DMS153 treated with DMSO at 0.1 percent for 48 hours (cell line): ENCODE data around the gene KHSRP.
"Not testable (repeated sequence)": the region's sequence is repeated elsewhere in the genome, so short reads cannot be mapped to it uniquely, and the experiment has no call there.

Experiments used
- DNase-seq: peaks from one replicate; lab custom pipeline; 2025; ENCODE audit not compliant: unreplicated experiment; lab: John Stamatoyannopoulos, UW

KHSRP gene

GRCh38 chr19:6421075-6422014, 3.3 kb downstream of the KHSRP start:
- no peak for DNase-seq

- no peak for DNase-seq
Observed at GRCh38 chr19:6418562-6418932, 6.1 kb downstream of the KHSRP start.

DNA sequence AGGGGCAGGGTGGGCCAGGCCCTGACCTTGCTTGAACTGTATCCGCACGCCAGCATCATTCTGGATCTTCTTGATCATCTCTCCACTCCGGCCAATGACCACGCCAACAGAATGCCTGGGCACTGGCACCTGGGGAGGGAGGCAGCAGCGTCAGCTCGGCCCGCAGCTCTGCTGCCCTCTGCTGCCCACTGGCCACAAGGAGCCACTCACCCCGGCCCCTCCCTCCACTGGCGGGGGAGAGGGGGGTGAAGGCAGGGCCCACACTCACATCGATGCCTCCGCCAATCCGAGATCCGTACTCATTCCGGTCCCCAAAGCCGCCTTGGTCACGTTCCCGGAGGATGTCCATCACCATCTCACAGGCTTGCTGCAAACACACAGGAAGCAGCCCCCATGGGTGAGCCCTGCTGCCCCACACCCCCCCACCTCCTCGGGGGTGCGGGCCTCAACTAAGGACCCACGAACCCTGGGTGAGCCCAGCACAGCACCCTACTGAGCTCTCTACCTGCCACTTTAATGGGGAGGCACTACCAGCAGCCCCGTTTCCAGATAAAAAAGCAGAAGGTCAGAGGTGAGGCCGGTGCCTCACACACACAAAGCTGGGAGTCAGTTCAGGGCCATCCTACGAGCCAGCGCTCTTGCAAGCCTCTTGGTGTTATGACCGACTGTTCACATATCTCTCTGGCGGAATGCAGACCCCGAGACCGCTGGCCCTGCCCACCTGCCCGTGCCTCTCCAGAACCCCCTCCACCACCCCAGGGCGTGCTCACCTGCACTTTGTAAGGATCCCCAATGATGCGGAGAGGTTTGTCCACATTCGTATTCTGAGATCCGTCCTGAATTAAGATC, 6.7 kb downstream of the KHSRP start:
- DNase-seq, result no peak

GRCh38 chr19:6416658-6417405, 7.8 kb downstream of the KHSRP start:
- DNase-seq, result no peak

DNA sequence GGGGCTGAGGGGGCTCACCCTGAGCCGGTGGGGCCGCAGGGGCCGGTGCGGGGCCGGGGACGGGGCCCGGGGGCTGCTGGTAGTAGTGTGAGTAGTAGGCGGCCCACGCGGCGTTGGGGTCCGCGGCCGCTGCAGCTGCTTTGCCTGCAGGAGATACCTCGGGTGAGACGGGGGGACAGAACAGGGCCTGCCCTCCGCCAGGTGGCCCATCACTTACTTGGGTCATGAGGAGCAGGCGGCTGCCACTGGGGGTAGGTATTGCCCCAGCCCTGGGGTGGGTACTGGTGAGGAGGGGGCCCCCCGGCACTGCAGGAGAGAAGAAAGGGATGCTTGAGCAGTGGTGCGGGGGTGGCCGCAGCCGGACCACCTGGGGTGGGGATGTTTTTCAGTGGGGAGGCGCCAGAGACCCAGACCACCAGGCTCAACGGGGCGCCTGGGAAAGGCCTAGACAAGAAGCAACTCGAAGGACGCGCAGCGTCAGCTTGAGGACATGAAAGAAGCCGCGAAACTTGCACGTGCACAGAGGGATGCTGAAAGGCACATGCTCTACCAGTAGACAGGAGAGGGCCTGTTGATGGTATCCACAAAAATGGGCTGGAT, 8.9 kb downstream of the KHSRP start:
- no peak for DNase-seq

DNA sequence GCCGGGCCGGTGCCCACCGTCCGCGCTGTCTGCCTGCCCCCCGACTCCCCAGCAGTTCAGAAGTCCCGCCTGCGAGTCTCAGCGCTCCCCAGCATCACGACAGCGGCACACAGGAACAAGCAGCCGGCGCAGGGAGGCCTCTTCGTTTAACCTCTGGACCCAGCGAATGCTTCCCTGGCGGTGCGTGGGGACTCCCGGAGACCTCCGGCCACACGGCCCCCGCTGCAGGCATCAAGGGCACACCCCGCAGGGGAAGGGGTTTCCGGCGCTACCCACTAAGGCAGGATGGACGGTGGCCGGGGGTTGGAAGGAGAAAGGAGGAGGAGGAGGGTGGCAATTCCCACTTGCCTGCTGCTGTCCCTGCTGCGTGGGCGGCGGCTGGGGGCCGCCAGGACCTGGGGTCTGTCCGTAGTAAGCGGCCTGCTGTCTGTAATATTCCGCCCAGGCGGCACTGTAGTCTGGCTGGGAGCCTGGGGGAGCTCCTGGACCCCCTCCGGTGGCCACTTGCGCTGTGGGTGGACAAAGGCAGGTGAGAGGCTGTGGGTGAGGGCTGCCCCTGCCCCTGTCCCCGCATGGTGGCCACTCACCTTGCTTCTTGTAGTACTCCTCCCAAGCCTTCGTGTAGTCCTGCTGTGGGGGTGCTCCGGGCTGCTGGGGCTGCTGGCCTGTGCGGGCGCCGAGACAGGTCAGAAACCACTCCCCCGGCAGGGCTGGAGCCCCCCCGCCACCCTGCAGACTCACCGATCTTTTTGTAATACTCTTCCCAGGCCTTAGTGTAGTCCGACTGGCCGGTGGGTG, 9.6 kb downstream of the KHSRP start:
- DNase-seq, result no peak

DNA sequence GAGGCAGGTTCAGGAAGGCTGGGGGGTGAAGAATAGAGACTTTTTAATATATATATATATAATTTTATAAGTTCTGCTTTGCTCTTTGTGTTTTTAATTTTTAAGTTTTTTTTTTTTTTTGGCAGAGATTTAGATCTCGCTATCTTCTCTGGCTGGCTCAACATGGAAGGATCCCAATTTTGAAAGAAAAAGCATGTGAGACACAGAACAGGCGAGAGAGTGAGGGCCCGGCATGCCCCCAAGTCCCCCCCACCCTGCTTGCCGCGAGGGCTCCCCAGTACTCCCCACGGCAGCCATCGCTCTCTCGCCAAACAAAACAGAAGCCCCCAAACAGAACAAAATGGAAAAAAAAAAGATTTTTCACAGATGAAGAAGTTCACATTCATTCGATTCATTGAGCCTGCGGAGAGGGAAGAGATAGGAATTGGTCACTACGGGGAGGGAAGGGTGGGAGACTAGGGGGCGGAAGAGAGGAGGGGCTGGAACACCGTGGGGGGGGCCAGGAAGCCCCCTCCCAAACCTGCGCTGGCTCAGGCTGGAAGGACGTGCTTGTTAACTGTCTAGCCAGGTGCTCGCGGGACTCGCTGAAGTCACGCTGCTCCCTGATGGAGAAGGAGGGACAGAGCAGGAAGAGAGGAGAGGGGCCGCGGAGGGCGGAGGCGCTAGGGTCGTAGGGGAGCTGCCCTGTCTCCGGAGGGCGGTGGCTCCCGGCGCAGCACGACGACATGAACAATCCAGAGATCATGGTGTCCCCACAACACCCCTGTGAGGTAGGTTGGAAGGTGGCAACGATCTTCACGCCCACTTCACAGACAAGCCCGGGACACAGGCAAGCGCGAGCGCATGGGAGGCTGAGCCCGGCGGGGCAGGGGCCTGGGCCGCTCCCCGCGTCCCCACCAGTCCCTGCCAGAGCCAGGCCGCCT, 10.6 kb downstream of the KHSRP start:
- DNase-seq, result no peak

GRCh38 chr19:6413291-6413690, 11.3 kb downstream of the KHSRP start:
- no peak for DNase-seq

GRCh38 chr19:6412447-6413091, 12.0 kb downstream of the KHSRP start:
- DNase-seq, result no peak

DNA sequence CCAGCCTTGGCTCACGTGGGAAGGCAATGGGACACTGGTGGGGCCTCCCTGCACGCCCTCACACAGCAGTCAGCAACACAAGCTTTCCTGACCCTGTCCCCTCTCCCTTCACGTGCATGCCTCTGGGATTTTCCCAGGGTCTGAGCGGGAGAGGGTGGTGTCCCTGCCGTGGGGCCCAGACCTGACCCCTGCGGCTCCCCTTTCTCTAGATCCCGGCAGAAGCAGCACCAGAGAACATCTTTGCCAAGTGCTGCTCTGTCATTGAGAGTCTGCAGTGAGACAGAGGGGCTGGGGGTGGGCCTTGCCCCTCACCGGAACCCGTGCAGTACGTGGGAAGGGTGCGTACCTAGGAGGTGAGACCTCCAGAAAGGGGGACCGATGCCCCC, 12.6 kb downstream of the KHSRP start:
- DNase-seq, result no peak

- no peak for DNase-seq
Observed at GRCh38 chr19:6409346-6409745, 15.3 kb downstream of the KHSRP start.

DNA sequence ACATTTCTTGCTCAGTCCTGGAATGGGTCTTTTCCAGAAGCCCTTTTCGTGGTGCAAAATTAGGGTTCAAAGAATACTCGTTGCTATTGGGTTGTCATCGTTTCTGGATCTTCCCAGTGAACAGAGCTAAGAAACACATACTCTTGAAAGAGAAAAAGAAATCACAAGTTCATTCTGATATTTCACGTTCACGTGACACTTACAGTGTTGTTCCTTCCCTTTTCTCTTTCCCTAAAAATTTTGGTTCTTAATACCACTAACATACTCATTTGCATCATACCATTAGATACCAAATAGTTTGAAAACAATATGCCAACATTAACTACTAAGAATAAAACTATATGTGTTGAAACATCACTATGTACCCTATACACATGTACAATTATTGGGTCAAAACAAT, 18.2 kb downstream of the KHSRP start:
- DNase-seq, result no peak

GRCh38 chr19:6402837-6403608, 21.6 kb downstream of the KHSRP start:
- no peak for DNase-seq

GRCh38 chr19:6402058-6402457, 22.6 kb downstream of the KHSRP start:
- no peak for DNase-seq

DNA sequence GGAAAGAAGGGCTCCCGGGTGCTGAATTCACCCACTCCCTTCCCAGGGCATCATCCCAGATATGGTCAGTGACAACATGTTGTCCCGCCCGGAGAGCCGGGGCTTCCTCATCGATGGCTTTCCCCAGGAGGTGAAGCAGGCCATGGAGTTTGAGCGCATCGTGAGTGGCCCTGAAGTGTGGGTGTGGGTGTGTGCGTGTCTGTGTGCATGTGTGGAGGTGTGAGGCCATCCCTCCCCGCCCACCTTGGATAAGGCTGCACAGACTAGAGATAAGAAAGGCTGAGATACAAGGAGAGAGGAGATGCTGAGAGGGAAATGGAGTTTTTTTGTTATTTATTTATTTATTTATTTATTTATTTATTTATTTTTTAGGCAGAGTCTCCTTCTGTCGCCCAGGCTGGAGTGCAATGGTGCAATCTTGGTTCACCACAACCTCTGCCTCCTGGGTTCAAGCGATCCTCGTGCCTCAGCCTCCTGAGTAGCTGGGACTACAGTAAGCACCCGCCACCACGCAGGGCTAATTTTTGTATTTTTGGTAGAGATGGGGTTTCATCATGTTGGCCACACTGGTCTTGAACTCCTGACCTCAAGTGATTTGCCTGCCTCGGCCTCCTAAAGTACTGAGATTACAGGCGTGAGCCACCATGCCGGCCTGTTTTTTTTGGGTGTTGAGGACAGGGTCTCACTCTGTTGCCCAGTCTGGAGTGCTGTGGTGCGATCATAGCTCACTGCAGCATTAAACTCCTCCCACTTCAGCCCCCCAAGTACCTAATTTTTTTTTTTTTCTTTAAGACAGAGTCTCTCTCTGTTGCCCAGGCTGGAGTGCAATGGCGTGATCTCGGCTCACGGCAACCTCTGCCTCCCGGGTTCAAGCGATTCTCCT, 24.3 kb downstream of the KHSRP start:
- DNase-seq, result not testable (repeated sequence)

GRCh38 chr19:6396305-6396704, 28.3 kb downstream of the KHSRP start:
- DNase-seq, result no peak

- DNase-seq, result no peak
Observed at GRCh38 chr19:6394831-6395230, 29.8 kb downstream of the KHSRP start.
